Measurements from ENCODE around the gene GMPPA. TPM values are rescaled to one million over a fixed set of nuclear protein-coding genes. Genes with fewer than 3 reads are reported as not detected.

GMPPA gene
- total RNA-seq, 1 experiment from 2014 or later: 51.9 TPM

- peak; percentile 2; the same call in 1 of the 2 replicates for ATAC-seq
- no peaks in the 10 kb centered on the region for H3K9me3 Mint-ChIP-seq
- peak within 1 kb of the TSS; percentile 59 for H3K4me3 Mint-ChIP-seq
- POLR2A ChIA-PET: interaction anchor here (0.7 to 1.6 kb wide), 2 partner anchors 18 to 127 kb away, joined by 3 read pairs; partner anchors contain the start of gene DNPEP
- H3K36me3 Mint-ChIP-seq: no peaks in the 10 kb centered on the region
- H3K27me3 Mint-ChIP-seq (ENCODE audit: low read depth): peaks cover 73% of the 10 kb centered on the region
- no peak within 1 kb of the TSS for H3K27ac Mint-ChIP-seq
- peaks cover 54% of the 10 kb centered on the region for H3K4me1 Mint-ChIP-seq
- no peak for TF ChIP-seq PRDM15 (CRISPR knock-in tag; IDR thresholded peaks at IDR 0.05)
- TF ChIP-seq ZNF532 (CRISPR knock-in tag; IDR thresholded peaks at IDR 0.05; ENCODE audit: borderline replicate concordance): no peak
- no peak for TF ChIP-seq ZNF416 (CRISPR knock-in tag; IDR thresholded peaks at IDR 0.05)
- no peak for TF ChIP-seq SOX15 (CRISPR knock-in tag; IDR thresholded peaks at IDR 0.05)
- TF ChIP-seq ZNF138 (CRISPR knock-in tag; conservative IDR thresholded peaks at IDR 0.05): no peak
- TF ChIP-seq ZBTB43 (CRISPR knock-in tag; IDR thresholded peaks at IDR 0.05): no peak
- no peak for TF ChIP-seq CTCF (IDR thresholded peaks at IDR 0.05)
- TF ChIP-seq ZNF263 (CRISPR knock-in tag; IDR thresholded peaks at IDR 0.05; ENCODE audit: low read depth): no peak
- TF ChIP-seq ELF4 (CRISPR knock-in tag; IDR thresholded peaks at IDR 0.05; ENCODE audit: low read depth): no peak
- TF ChIP-seq TCF7 (CRISPR knock-in tag; IDR thresholded peaks at IDR 0.05; ENCODE audit: low read depth): no peak
- no peak for TF ChIP-seq E2F5 (CRISPR knock-in tag; IDR thresholded peaks at IDR 0.05)
- TF ChIP-seq USF1 (CRISPR knock-in tag; IDR thresholded peaks at IDR 0.05): no peak
- no peak for TF ChIP-seq RELA (CRISPR knock-in tag; IDR thresholded peaks at IDR 0.05; ENCODE audit: borderline replicate concordance)
- no peak for TF ChIP-seq FOXP4 (CRISPR knock-in tag; IDR thresholded peaks at IDR 0.05)
- CTCF ChIA-PET: interaction anchor here (0.9 to 41.3 kb wide), 7 partner anchors 8 to 112 kb away, joined by 3 to 2316 read pairs (median 3); partner anchors contain the start of gene GMPPA
- no peak for DNase-seq (ENCODE audit: low spot score)
These were observed 15.6 kb downstream of the GMPPA start, which contains the start of gene ASIC4 for GRCh38 chr2:219514196-219514761. Gene ASIC4 (plus strand): TSS chr2:219514482. CDS start chr2:219514725, 243 bp downstream.
